ENCODE measurements around the gene CMKLR1. TPM values are rescaled to one million over a fixed set of nuclear protein-coding genes. Genes with fewer than 3 reads are reported as not detected.

Gene CMKLR1
- total RNA-seq, 2 donors from 2014 or later, result not detected

DNA sequence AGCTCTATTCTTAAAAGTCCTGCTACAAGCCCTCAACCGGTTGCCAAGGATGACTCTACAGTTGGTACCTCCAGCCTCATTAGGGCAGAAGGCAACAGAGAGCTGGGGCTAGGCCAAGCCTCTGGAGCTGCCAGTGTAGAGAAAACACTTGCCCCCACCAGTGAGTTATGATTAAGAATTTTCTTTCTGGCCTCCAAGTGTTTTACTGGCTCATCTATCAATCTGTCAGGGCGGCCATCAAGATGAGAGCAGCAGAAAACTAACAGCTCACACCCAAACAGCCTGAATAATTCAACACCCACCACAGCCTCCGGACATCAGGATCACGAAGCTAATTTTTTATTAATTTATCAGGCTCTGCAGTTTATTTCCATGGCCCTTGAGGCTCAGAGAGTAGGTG, 40.7 kb upstream of the CMKLR1 start:
- Histone ChIP-seq H3K36me3 (ENCODE audit: control insufficient read depth, insufficient read depth, low read length) (no peaks in the 10 kb centered on the region), H3K4me3 (ENCODE audit: low read length) (no peak overlapping the region), H3K9ac (ENCODE audit: extremely low read depth, low read length, poor library complexity, severe bottlenecking) (no peak overlapping the region), H3K9me3 (ENCODE audit: control insufficient read depth, low read length) (peaks cover 50% of the 10 kb centered on the region), H3K4me1 (ENCODE audit: control insufficient read depth, insufficient read depth, low read length) (peaks cover 4% of the 10 kb centered on the region), H3K27ac (ENCODE audit: low read depth, low read length) (no peak overlapping the region), H3K27me3 (ENCODE audit: control insufficient read depth, insufficient read depth, low read length, poor library complexity, severe bottlenecking) (no peaks in the 10 kb centered on the region)
- peaks cover 12% of the 10 kb centered on the region for H3K4me1 Mint-ChIP-seq
- DNase-seq, result no peak
- WGBS, 2 experiments (ENCODE audit: insufficient coverage in 1 of 2, insufficient read length in 1 of 2), result 88 to 97% methylated on average over 2 to 4 of the region's 4 CpGs
- no peak overlapping the region for H3K27ac Mint-ChIP-seq
- TF ChIP-seq CTCF (conservative IDR thresholded peaks at IDR 0.05), result no peak
- peaks cover 7% of the 10 kb centered on the region for H3K36me3 Mint-ChIP-seq (ENCODE audit: low read depth)
- peaks cover 38% of the 10 kb centered on the region for H3K9me3 Mint-ChIP-seq
- H3K4me3 Mint-ChIP-seq, result no peak overlapping the region
- no peaks in the 10 kb centered on the region for H3K27me3 Mint-ChIP-seq (ENCODE audit: insufficient read depth)

- DNase-seq, result no peak
- Mint-ChIP-seq H3K36me3 (ENCODE audit: low read depth) (peaks cover 7% of the 10 kb centered on the region), H3K4me1 (peaks cover 12% of the 10 kb centered on the region), H3K4me3 (no peak overlapping the region), H3K27me3 (ENCODE audit: insufficient read depth) (no peaks in the 10 kb centered on the region), H3K27ac (no peak overlapping the region), H3K9me3 (peaks cover 45% of the 10 kb centered on the region)
- 92 to 96% methylated on average over 3 of the region's 3 CpGs for WGBS, 2 experiments (ENCODE audit: insufficient coverage in 1 of 2, insufficient read length in 1 of 2)
- Histone ChIP-seq H3K4me3 (ENCODE audit: low read length) (no peak overlapping the region), H3K27me3 (ENCODE audit: control insufficient read depth, insufficient read depth, low read length, poor library complexity, severe bottlenecking) (no peaks in the 10 kb centered on the region), H3K4me1 (ENCODE audit: control insufficient read depth, insufficient read depth, low read length) (peaks cover 4% of the 10 kb centered on the region), H3K36me3 (ENCODE audit: control insufficient read depth, insufficient read depth, low read length) (no peaks in the 10 kb centered on the region), H3K9me3 (ENCODE audit: control insufficient read depth, low read length) (peaks cover 50% of the 10 kb centered on the region), H3K9ac (ENCODE audit: extremely low read depth, low read length, poor library complexity, severe bottlenecking) (no peak overlapping the region), H3K27ac (ENCODE audit: low read depth, low read length) (no peak overlapping the region)
- TF ChIP-seq CTCF (conservative IDR thresholded peaks at IDR 0.05), result no peak
Measured at GRCh38 chr12:108378926-108379325, 39.8 kb upstream of the CMKLR1 start.

GRCh38 chr12:108377260-108377659, 38.1 kb upstream of the CMKLR1 start:
- Histone ChIP-seq H3K4me3 (ENCODE audit: low read length) (peak overlapping the region; percentile 70), H3K27me3 (ENCODE audit: control insufficient read depth, insufficient read depth, low read length, poor library complexity, severe bottlenecking) (no peaks in the 10 kb centered on the region), H3K27ac (ENCODE audit: low read depth, low read length) (no peak overlapping the region), H3K9ac (ENCODE audit: extremely low read depth, low read length, poor library complexity, severe bottlenecking) (no peak overlapping the region), H3K36me3 (ENCODE audit: control insufficient read depth, insufficient read depth, low read length) (no peaks in the 10 kb centered on the region), H3K4me1 (ENCODE audit: control insufficient read depth, insufficient read depth, low read length) (peaks cover under 1% of the 10 kb centered on the region), H3K9me3 (ENCODE audit: control insufficient read depth, low read length) (peaks cover 65% of the 10 kb centered on the region)
- Mint-ChIP-seq H3K36me3 (ENCODE audit: low read depth) (peaks cover 10% of the 10 kb centered on the region), H3K9me3 (peaks cover 58% of the 10 kb centered on the region), H3K27ac (no peak overlapping the region), H3K27me3 (ENCODE audit: insufficient read depth) (no peaks in the 10 kb centered on the region), H3K4me3 (no peak overlapping the region), H3K4me1 (peaks cover 6% of the 10 kb centered on the region)
- WGBS, 2 experiments (ENCODE audit: insufficient coverage in 1 of 2, insufficient read length in 1 of 2), result 50% methylated on average over 1 of the region's 1 CpG; no CpG with 5 or more reads in 1 of the 2 experiments
- TF ChIP-seq CTCF (conservative IDR thresholded peaks at IDR 0.05), result no peak
- DNase-seq, result no peak
